ENCODE data around the gene MMP17. TPM values are rescaled to one million over a fixed set of nuclear protein-coding genes. Genes with fewer than 3 reads are reported as not detected.

MMP17 gene
- total and polyA plus RNA-seq, 2 donors = 0.28 to 4.2 TPM

- Histone ChIP-seq H3K27ac (ENCODE audit: low read depth in 1 of 2, low read length in 1 of 2) (no peak overlapping the region), H3K4me3 (ENCODE audit: low read length in 2 of 2) (no peak overlapping the region), H3K4me1 (ENCODE audit: control insufficient read depth in 2 of 2, insufficient read depth in 2 of 2, low read length in 2 of 2) (peaks cover 0 to 17% of the 10 kb centered on the region in 2 donors), H3K9me3 (ENCODE audit: control insufficient read depth in 2 of 2, insufficient read depth in 1 of 2, low read length in 1 of 2) (no peaks in the 10 kb centered on the region), H3K27me3 (ENCODE audit: control insufficient read depth in 2 of 2, insufficient read depth in 1 of 2, low read length in 1 of 2) (peaks cover 43 to 64% of the 10 kb centered on the region in 2 donors), H3K36me3 (ENCODE audit: control insufficient read depth in 2 of 2, insufficient read depth in 2 of 2, low read length in 1 of 2) (no peaks in the 10 kb centered on the region)
- no peak for DNase-seq (ENCODE audit: low read depth in 6 of 9, low spot score in 9 of 9)
- 91% methylated on average over 23 of the region's 23 CpGs for WGBS
Observed at GRCh38 chr12:131826097-131826928, 1.9 kb upstream of the MMP17 start.

GRCh38 chr12:131828671-131829355 is 620 bp downstream of the MMP17 start:
- Histone ChIP-seq H3K27ac (ENCODE audit: low read depth in 1 of 2, low read length in 1 of 2) (no peak overlapping the region), H3K36me3 (ENCODE audit: control insufficient read depth in 2 of 2, insufficient read depth in 2 of 2, low read length in 1 of 2) (no peaks in the 10 kb centered on the region), H3K4me3 (ENCODE audit: low read length in 2 of 2) (peak overlapping the region in 1 of 2 donors; percentile 40), H3K27me3 (ENCODE audit: control insufficient read depth in 2 of 2, insufficient read depth in 1 of 2, low read length in 1 of 2) (peaks cover 54 to 86% of the 10 kb centered on the region in 2 donors), H3K9me3 (ENCODE audit: control insufficient read depth in 2 of 2, insufficient read depth in 1 of 2, low read length in 1 of 2) (no peaks in the 10 kb centered on the region), H3K4me1 (ENCODE audit: control insufficient read depth in 2 of 2, insufficient read depth in 2 of 2, low read length in 2 of 2) (peaks cover 0 to 17% of the 10 kb centered on the region in 2 donors)
- WGBS = 1% methylated on average over 64 of the region's 64 CpGs
- no peak for DNase-seq (ENCODE audit: low read depth in 6 of 9, low spot score in 9 of 9)

GRCh38 chr12:131829356-131829747 is 1.2 kb downstream of the MMP17 start:
- Histone ChIP-seq H3K36me3 (ENCODE audit: control insufficient read depth in 2 of 2, insufficient read depth in 2 of 2, low read length in 1 of 2) (no peaks in the 10 kb centered on the region), H3K27ac (ENCODE audit: low read depth in 1 of 2, low read length in 1 of 2) (no peak overlapping the region), H3K4me3 (ENCODE audit: low read length in 2 of 2) (peak overlapping the region in 1 of 2 donors; percentile 7), H3K27me3 (ENCODE audit: control insufficient read depth in 2 of 2, insufficient read depth in 1 of 2, low read length in 1 of 2) (peaks cover 54 to 87% of the 10 kb centered on the region in 2 donors), H3K4me1 (ENCODE audit: control insufficient read depth in 2 of 2, insufficient read depth in 2 of 2, low read length in 2 of 2) (peaks cover 0 to 17% of the 10 kb centered on the region in 2 donors), H3K9me3 (ENCODE audit: control insufficient read depth in 2 of 2, insufficient read depth in 1 of 2, low read length in 1 of 2) (no peaks in the 10 kb centered on the region)
- WGBS = 11% methylated on average over 27 of the region's 27 CpGs
- DNase-seq (ENCODE audit: low read depth in 6 of 9, low spot score in 9 of 9) = no peak

GRCh38 chr12:131829791-131830334 is 1.7 kb downstream of the MMP17 start:
- Histone ChIP-seq H3K27me3 (ENCODE audit: control insufficient read depth in 2 of 2, insufficient read depth in 1 of 2, low read length in 1 of 2) (peaks cover 54 to 88% of the 10 kb centered on the region in 2 donors), H3K27ac (ENCODE audit: low read depth in 1 of 2, low read length in 1 of 2) (no peak overlapping the region), H3K9me3 (ENCODE audit: control insufficient read depth in 2 of 2, insufficient read depth in 1 of 2, low read length in 1 of 2) (no peaks in the 10 kb centered on the region), H3K4me3 (ENCODE audit: low read length in 2 of 2) (peak overlapping the region in 1 of 2 donors; percentile 25), H3K4me1 (ENCODE audit: control insufficient read depth in 2 of 2, insufficient read depth in 2 of 2, low read length in 2 of 2) (peaks cover 0 to 17% of the 10 kb centered on the region in 2 donors), H3K36me3 (ENCODE audit: control insufficient read depth in 2 of 2, insufficient read depth in 2 of 2, low read length in 1 of 2) (no peaks in the 10 kb centered on the region)
- 19% methylated on average over 28 of the region's 28 CpGs for WGBS
- no peak for DNase-seq (ENCODE audit: low read depth in 6 of 9, low spot score in 9 of 9)

GRCh38 chr12:131830335-131830913 is 2.2 kb downstream of the MMP17 start:
- DNase-seq (ENCODE audit: low read depth in 6 of 9, low spot score in 9 of 9) = peak in 1 of 9 donors; percentile 16
- Histone ChIP-seq H3K36me3 (ENCODE audit: control insufficient read depth in 2 of 2, insufficient read depth in 2 of 2, low read length in 1 of 2) (no peaks in the 10 kb centered on the region), H3K4me1 (ENCODE audit: control insufficient read depth in 2 of 2, insufficient read depth in 2 of 2, low read length in 2 of 2) (peaks cover 0 to 17% of the 10 kb centered on the region in 2 donors), H3K27ac (ENCODE audit: low read depth in 1 of 2, low read length in 1 of 2) (peak overlapping the region in 1 of 2 donors; percentile 15), H3K9me3 (ENCODE audit: control insufficient read depth in 2 of 2, insufficient read depth in 1 of 2, low read length in 1 of 2) (no peaks in the 10 kb centered on the region), H3K4me3 (ENCODE audit: low read length in 2 of 2) (peak overlapping the region in 1 of 2 donors; percentile 25), H3K27me3 (ENCODE audit: control insufficient read depth in 2 of 2, insufficient read depth in 1 of 2, low read length in 1 of 2) (peaks cover 54 to 86% of the 10 kb centered on the region in 2 donors)
- WGBS = 1% methylated on average over 50 of the region's 50 CpGs

GRCh38 chr12:131830914-131831571 is 2.9 kb downstream of the MMP17 start:
- WGBS = 9% methylated on average over 33 of the region's 33 CpGs
- H3K4me3 ChIP-seq (ENCODE audit: low read length in 2 of 2) = peak overlapping the region in 1 of 2 donors; percentile 25
- peaks cover 54 to 84% of the 10 kb centered on the region in 2 donors for H3K27me3 ChIP-seq (ENCODE audit: control insufficient read depth in 2 of 2, insufficient read depth in 1 of 2, low read length in 1 of 2)
- peak in 4 of 9 donors; percentile 10 to 56 (median 34) for DNase-seq (ENCODE audit: low read depth in 6 of 9, low spot score in 9 of 9)
- no peak overlapping the region for H3K27ac ChIP-seq (ENCODE audit: low read depth in 1 of 2, low read length in 1 of 2)
- no peaks in the 10 kb centered on the region for H3K36me3 ChIP-seq (ENCODE audit: control insufficient read depth in 2 of 2, insufficient read depth in 2 of 2, low read length in 1 of 2)
- H3K4me1 ChIP-seq (ENCODE audit: control insufficient read depth in 2 of 2, insufficient read depth in 2 of 2, low read length in 2 of 2) = peaks cover 0 to 17% of the 10 kb centered on the region in 2 donors
- no peaks in the 10 kb centered on the region for H3K9me3 ChIP-seq (ENCODE audit: control insufficient read depth in 2 of 2, insufficient read depth in 1 of 2, low read length in 1 of 2)

GRCh38 chr12:131831635-131832041 is 3.4 kb downstream of the MMP17 start:
- Histone ChIP-seq H3K27ac (ENCODE audit: low read depth in 1 of 2, low read length in 1 of 2) (no peak overlapping the region), H3K4me1 (ENCODE audit: control insufficient read depth in 2 of 2, insufficient read depth in 2 of 2, low read length in 2 of 2) (peaks cover 0 to 17% of the 10 kb centered on the region in 2 donors), H3K27me3 (ENCODE audit: control insufficient read depth in 2 of 2, insufficient read depth in 1 of 2, low read length in 1 of 2) (peaks cover 53 to 78% of the 10 kb centered on the region in 2 donors), H3K9me3 (ENCODE audit: control insufficient read depth in 2 of 2, insufficient read depth in 1 of 2, low read length in 1 of 2) (no peaks in the 10 kb centered on the region), H3K4me3 (ENCODE audit: low read length in 2 of 2) (no peak overlapping the region), H3K36me3 (ENCODE audit: control insufficient read depth in 2 of 2, insufficient read depth in 2 of 2, low read length in 1 of 2) (no peaks in the 10 kb centered on the region)
- DNase-seq (ENCODE audit: low read depth in 6 of 9, low spot score in 9 of 9) = no peak
- 36% methylated on average over 16 of the region's 16 CpGs for WGBS

GRCh38 chr12:131832321-131833231 is 4.4 kb downstream of the MMP17 start:
- H3K4me3 ChIP-seq (ENCODE audit: low read length in 2 of 2) = no peak overlapping the region
- peaks cover 0 to 17% of the 10 kb centered on the region in 2 donors for H3K4me1 ChIP-seq (ENCODE audit: control insufficient read depth in 2 of 2, insufficient read depth in 2 of 2, low read length in 2 of 2)
- peak overlapping the region in 1 of 2 donors; percentile 26 for H3K27ac ChIP-seq (ENCODE audit: low read depth in 1 of 2, low read length in 1 of 2)
- no peaks in the 10 kb centered on the region for H3K36me3 ChIP-seq (ENCODE audit: control insufficient read depth in 2 of 2, insufficient read depth in 2 of 2, low read length in 1 of 2)
- H3K9me3 ChIP-seq (ENCODE audit: control insufficient read depth in 2 of 2, insufficient read depth in 1 of 2, low read length in 1 of 2) = no peaks in the 10 kb centered on the region
- no peak for DNase-seq (ENCODE audit: low read depth in 6 of 9, low spot score in 9 of 9)
- WGBS = 69% methylated on average over 31 of the region's 31 CpGs
- H3K27me3 ChIP-seq (ENCODE audit: control insufficient read depth in 2 of 2, insufficient read depth in 1 of 2, low read length in 1 of 2) = peaks cover 49 to 69% of the 10 kb centered on the region in 2 donors

All from thymus (tissue), 11 donors.